Gastrocnemius medialis (tissue), 4 donors: ENCODE measurements around the gene MACROD1. TPM values are rescaled to one million over a fixed set of nuclear protein-coding genes. Genes with fewer than 3 reads are reported as not detected.
"Not testable (repeated sequence)": the region's sequence is repeated elsewhere in the genome, so short reads cannot be mapped to it uniquely, and the experiment has no call there.

Experiments
- ATAC-seq, 2 donors: fragments of 150-250 bp; one replicate each; pipeline ENCODE4 v1.9.1; 2016
- DNase-seq, 2 donors: peaks; one replicate each; pipeline ENCODE4 v3.0.0-alpha.2; 2019
- H3K27ac ChIP-seq, 4 donors: fragments of 200-600 bp; sonication (generic); 1 replicate in 1 of 4; 2 replicates in 3 of 4; pipeline ENCODE4 v1.5.1; 2016 to 2018; ENCODE audit warnings: mild to moderate bottlenecking in 2 of 4, moderate library complexity in 1 of 4
- H3K27me3 ChIP-seq, 3 donors: fragments of 200-600 bp; sonication (generic) in 2 of 3; 1 replicate in 1 of 3; 2 replicates in 2 of 3; pipeline versions ENCODE4 v1.5.1 to v1.6.0; 2016 to 2019; ENCODE audit warnings: mild to moderate bottlenecking in 1 of 3, moderate library complexity in 1 of 3
- H3K36me3 ChIP-seq, 2 donors: fragments of 200-600 bp; sonication (generic) in 1 of 2; one replicate each; pipeline ENCODE4 v1.5.1; 2017 to 2018
- H3K4me1 ChIP-seq, 2 donors: fragments of 200-600 bp; sonication (generic) in 1 of 2; one replicate each; pipeline ENCODE4 v1.5.1; 2016 to 2017; ENCODE audit warnings: mild to moderate bottlenecking in 2 of 2
- H3K4me3 ChIP-seq, 4 donors: fragments of 200-600 bp; sonication (generic) in 3 of 4; 1 replicate in 1 of 4; 2 replicates in 3 of 4; pipeline ENCODE4 v1.5.1; 2016 to 2019; ENCODE audit warnings: mild to moderate bottlenecking in 2 of 4
- H3K9me3 ChIP-seq, 3 donors: fragments of 200-600 bp; sonication (generic) in 2 of 3; 1 replicate in 1 of 3; 2 replicates in 2 of 3; pipeline ENCODE4 v1.5.1; 2016 to 2019
- CTCF ChIP-seq, 5 experiments: fragments of 450-650 bp in 3 of 5; fragments of 200-600 bp in 2 of 5; sonication (generic) in 2 of 5; IDR thresholded peaks in 4 of 5; conservative IDR thresholded peaks in 1 of 5; 1 replicate in 4 of 5; 2 replicates in 1 of 5; pipeline ENCODE4 v1.5.1; 2016 to 2019; ENCODE audit warnings: antibody characterized with exemption in 5 of 5, mild to moderate bottlenecking in 3 of 5, moderate library complexity in 3 of 5
- POLR2A ChIP-seq, 2 donors: fragments of 450-650 bp; IDR thresholded peaks; one replicate each; pipeline ENCODE4 v1.6.1; 2017; ENCODE audit warnings: antibody characterized with exemption in 2 of 2, mild to moderate bottlenecking in 2 of 2, moderate library complexity in 2 of 2
- in situ Hi-C, 4 donors: fragments of 200-750 bp; cut with MboI; loops; one replicate each; pipeline versions ENCODE4 v1.15.0 to v1.8.0; 2017; ENCODE audit warnings: low sequenced_read_pairs in 4 of 4
- intact Hi-C: fragments of 100-400 bp; cut with DNase I; formaldehyde crosslinking; loops from one replicate; pipeline ENCODE4 v1.15.1; 2023; ENCODE audit warnings: low total_unique reads
- total RNA-seq, 4 donors: library from RNA; depleted of rRNA; stranded (reverse); fragments of >200 nt; gene quantifications; one replicate each; pipeline versions ENCODE4 v1.1.0 to v1.2.3, GENCODE V29; 2016

MACROD1 gene
- total RNA-seq, 4 donors from 2014 or later = 162 to 308 (median 205) TPM

- peak overlapping the region in 3 of 4 donors; percentile 10 to 68 (median 40) for H3K27ac ChIP-seq
- ATAC-seq (peak in 1 of 2 donors; percentile 60), DNase-seq (peak in 1 of 2 donors; percentile 42)
- in situ Hi-C loops = no loop called here
- intact Hi-C loops = no loop called here
- H3K36me3 ChIP-seq = no peaks in the 10 kb centered on the region
- peaks cover 9 to 16% of the 10 kb centered on the region in 2 donors for H3K4me1 ChIP-seq
- no peak overlapping the region for H3K4me3 ChIP-seq
- TF ChIP-seq CTCF (IDR thresholded peaks at IDR 0.05 in 4 of 5, conservative IDR thresholded peaks at IDR 0.05 in 1 of 5) (no peak), POLR2A (IDR thresholded peaks at IDR 0.05) (no peak)
- H3K27me3 ChIP-seq = no peaks in the 10 kb centered on the region
- H3K9me3 ChIP-seq = no peaks in the 10 kb centered on the region
Observed at GRCh38 chr11:64048042-64048854, 117.7 kb downstream of the MACROD1 start.

GRCh38 chr11:64047373-64047772 lies 118.5 kb downstream of the MACROD1 start:
- ATAC-seq, in situ Hi-C loops, H3K27ac ChIP-seq, intact Hi-C loops, DNase-seq, H3K36me3 ChIP-seq, H3K4me3 ChIP-seq, H3K9me3 ChIP-seq, H3K27me3 ChIP-seq: not testable (repeated sequence)
- H3K4me1 ChIP-seq = peaks cover 9 to 16% of the 10 kb centered on the region in 2 donors

GRCh38 chr11:64045700-64046099 lies 120.2 kb downstream of the MACROD1 start:
- TF ChIP-seq POLR2A (IDR thresholded peaks at IDR 0.05) (no peak), CTCF (IDR thresholded peaks at IDR 0.05 in 4 of 5, conservative IDR thresholded peaks at IDR 0.05 in 1 of 5) (no peak)
- Histone ChIP-seq H3K27ac (no peak overlapping the region), H3K9me3 (no peaks in the 10 kb centered on the region), H3K36me3 (no peaks in the 10 kb centered on the region), H3K4me1 (peaks cover 9 to 16% of the 10 kb centered on the region in 2 donors), H3K4me3 (no peak overlapping the region), H3K27me3 (no peaks in the 10 kb centered on the region)
- in situ Hi-C loops (no loop called here), intact Hi-C loops (no loop called here)
- no peak for ATAC-seq
- DNase-seq = no peak

- no peak for DNase-seq
Observed at GRCh38 chr11:64044730-64045393, 121.1 kb downstream of the MACROD1 start.

More at GRCh38 chr11:64044730-64045393, 121.1 kb downstream of the MACROD1 start:
- H3K9me3 ChIP-seq = no peaks in the 10 kb centered on the region
- intact Hi-C loops (no loop called here), in situ Hi-C loops (no loop called here)
- no peak overlapping the region for H3K27ac ChIP-seq
- H3K27me3 ChIP-seq = no peaks in the 10 kb centered on the region
- no peaks in the 10 kb centered on the region for H3K36me3 ChIP-seq
- ATAC-seq = no peak
- TF ChIP-seq POLR2A (IDR thresholded peaks at IDR 0.05) (no peak), CTCF (IDR thresholded peaks at IDR 0.05 in 4 of 5, conservative IDR thresholded peaks at IDR 0.05 in 1 of 5) (no peak)
- peaks cover 9 to 16% of the 10 kb centered on the region in 2 donors for H3K4me1 ChIP-seq
- no peak overlapping the region for H3K4me3 ChIP-seq
